Activated CD4-positive, alpha-beta T cell treated with anti-CD3 and anti-CD28 coated beads, Interleukin-2, amount 50 U/mL, for 16 hours (primary cell): ENCODE data around the gene TMEM258.
A peak's percentile ranks its signal among the peaks of the same experiment; 100 is the strongest.

Experiments used
- DNase-seq: peaks from one replicate; pipeline ENCODE4 v3.0.0-alpha.2; 2020

Gene TMEM258

GRCh38 chr11:61774411-61774810 lies 18.0 kb downstream of the TMEM258 start:
- no peak for DNase-seq

- no peak for DNase-seq
Measured at GRCh38 chr11:61773809-61774208, 18.6 kb downstream of the TMEM258 start.

GRCh38 chr11:61773356-61773755 lies 19.0 kb downstream of the TMEM258 start:
- DNase-seq, result no peak

- no peak for DNase-seq
Measured at GRCh38 chr11:61771985-61772455, 20.4 kb downstream of the TMEM258 start.

GRCh38 chr11:61771195-61771894 lies 21.1 kb downstream of the TMEM258 start:
- DNase-seq, result no peak

- DNase-seq, result no peak
Measured at GRCh38 chr11:61769946-61770683, 22.3 kb downstream of the TMEM258 start.

GRCh38 chr11:61769169-61769920 lies 23.1 kb downstream of the TMEM258 start:
- no peak for DNase-seq

GRCh38 chr11:61768376-61769076 lies 23.9 kb downstream of the TMEM258 start:
- DNase-seq, result no peak

- DNase-seq, result no peak
Measured at GRCh38 chr11:61766353-61766841, 26.0 kb downstream of the TMEM258 start.

- DNase-seq, result no peak
Measured at GRCh38 chr11:61765550-61766253, 26.7 kb downstream of the TMEM258 start.

- no peak for DNase-seq
Measured at GRCh38 chr11:61764606-61765260, 27.7 kb downstream of the TMEM258 start.

- DNase-seq, result no peak
Measured at GRCh38 chr11:61763930-61764605, 28.3 kb downstream of the TMEM258 start.

- DNase-seq, result no peak
Measured at GRCh38 chr11:61762798-61763197, 29.6 kb downstream of the TMEM258 start.

- DNase-seq, result no peak
Measured at GRCh38 chr11:61762223-61762615, 30.2 kb downstream of the TMEM258 start.

GRCh38 chr11:61761440-61762222 lies 30.8 kb downstream of the TMEM258 start:
- no peak for DNase-seq

GRCh38 chr11:61760946-61761345 lies 31.5 kb downstream of the TMEM258 start:
- DNase-seq, result no peak

- DNase-seq, result no peak
Measured at GRCh38 chr11:61757213-61757862, 35.1 kb downstream of the TMEM258 start.

GRCh38 chr11:61756452-61757212 lies 35.8 kb downstream of the TMEM258 start:
- DNase-seq, result peak; percentile 51

GRCh38 chr11:61756147-61756451 lies 36.3 kb downstream of the TMEM258 start:
- DNase-seq, result no peak
